MM.1S (cell line): Measurements from ENCODE around the gene LLPH.

ENCODE experiments used
- DNase-seq: peaks from one replicate; pipeline ENCODE4 v3.0.0-alpha.2; 2015
- H2AFZ ChIP-seq: fragments of 300-600 bp; sonication (generic); 2 replicates; pipeline ENCODE4 v1.6.0; 2016; ENCODE audit warnings: antibody characterized with exemption, low read length
- H3F3A ChIP-seq: fragments of 300-600 bp; sonication (generic); 2 replicates; pipeline ENCODE4 v1.6.1; 2016; ENCODE audit warnings: mild to moderate bottlenecking, antibody characterized with exemption, low read length, moderate library complexity, mixed read lengths; ENCODE audit not compliant: insufficient read depth
- H3K27ac ChIP-seq: fragments of 300-600 bp; sonication (generic); 2 replicates; pipeline ENCODE4 v1.5.1; 2016; ENCODE audit warnings: mild to moderate bottlenecking, low read length
- H3K27me3 ChIP-seq: fragments of 300-600 bp; sonication (generic); replicated peaks from 2 replicates; pipeline ENCODE4 v1.6.0; 2016; ENCODE audit warnings: low read length; ENCODE audit not compliant: insufficient read depth
- H3K36me3 ChIP-seq: fragments of 300-600 bp; sonication (generic); replicated peaks from 2 replicates; pipeline ENCODE4 v1.6.1; 2016; ENCODE audit warnings: mild to moderate bottlenecking, low read length, mixed read lengths; ENCODE audit not compliant: insufficient read depth
- H3K4me1 ChIP-seq: fragments of 300-600 bp; sonication (generic); 2 replicates; pipeline ENCODE4 v1.6.1; 2016; ENCODE audit warnings: low read length, mixed read lengths
- H3K4me2 ChIP-seq: fragments of 300-600 bp; sonication (generic); 2 replicates; pipeline ENCODE4 v1.6.0; 2016; ENCODE audit warnings: low read depth, low read length
- H3K4me3 ChIP-seq: fragments of 300-600 bp; sonication (generic); 2 replicates; pipeline ENCODE4 v1.5.1; 2016; ENCODE audit warnings: low read length, mixed read lengths
- H3K79me2 ChIP-seq: fragments of 300-600 bp; sonication (generic); 2 replicates; pipeline ENCODE4 v1.6.1; 2016; ENCODE audit warnings: mixed run types, low read length, mixed read lengths
- H3K9ac ChIP-seq: fragments of 300-600 bp; sonication (generic); 2 replicates; pipeline ENCODE4 v1.6.1; 2016; ENCODE audit warnings: low read length, mixed read lengths
- H3K9me2 ChIP-seq: fragments of 300-600 bp; sonication (generic); replicated peaks from 2 replicates; pipeline ENCODE4 v1.6.1; 2016; ENCODE audit warnings: mild to moderate bottlenecking, low read length, mixed read lengths; ENCODE audit not compliant: insufficient read depth
- H3K9me3 ChIP-seq: fragments of 300-600 bp; sonication (generic); replicated peaks from 2 replicates; pipeline ENCODE4 v1.6.1; 2016; ENCODE audit warnings: mild to moderate bottlenecking, low read length, mixed read lengths; ENCODE audit not compliant: insufficient read depth
- H4K20me1 ChIP-seq: fragments of 300-600 bp; sonication (generic); 2 replicates; pipeline ENCODE4 v1.6.1; 2016; ENCODE audit warnings: mild to moderate bottlenecking, low read length, moderate library complexity, mixed read lengths; ENCODE audit not compliant: insufficient read depth
- CTCF ChIP-seq: fragments of 300-600 bp; sonication (generic); IDR thresholded peaks from 2 replicates; pipeline ENCODE4 v1.5.1; 2016; ENCODE audit warnings: antibody characterized with exemption, low read length, mixed read lengths
- EZH2 ChIP-seq: fragments of 300-600 bp; sonication (generic); optimal IDR thresholded peaks from 2 replicates; pipeline ENCODE3; 2017; ENCODE audit warnings: low read depth, mild to moderate bottlenecking, antibody characterized with exemption, low read length, mixed read lengths
- EZH2phosphoT487 ChIP-seq: fragments of 300-600 bp; sonication (generic); IDR thresholded peaks from 2 replicates; pipeline ENCODE4 v1.6.1; 2018; ENCODE audit warnings: antibody characterized with exemption, low read length

LLPH gene

GRCh38 chr12:66115071-66115600 lies 15.4 kb downstream of the LLPH start:
- Histone ChIP-seq H2AFZ (no peak overlapping the region), H3K27me3 (no peaks in the 10 kb centered on the region), H3K9me2 (no peaks in the 10 kb centered on the region), H3K4me1 (no peaks in the 10 kb centered on the region), H3K27ac (no peak overlapping the region), H3K36me3 (no peaks in the 10 kb centered on the region), H3K9ac (no peak overlapping the region), H3F3A (no peaks in the 10 kb centered on the region), H4K20me1 (no peaks in the 10 kb centered on the region), H3K9me3 (no peaks in the 10 kb centered on the region), H3K79me2 (no peaks in the 10 kb centered on the region), H3K4me3 (no peak overlapping the region), H3K4me2 (no peak overlapping the region)
- TF ChIP-seq CTCF = no peak
- TF ChIP-seq EZH2phosphoT487 = no peak
- no peak for TF ChIP-seq EZH2
- DNase-seq = no peak

- Histone ChIP-seq H3K4me3 (no peak overlapping the region), H3F3A (no peaks in the 10 kb centered on the region), H3K4me2 (no peak overlapping the region), H2AFZ (no peak overlapping the region), H3K4me1 (no peaks in the 10 kb centered on the region), H3K9me2 (no peaks in the 10 kb centered on the region), H3K9ac (no peak overlapping the region), H4K20me1 (no peaks in the 10 kb centered on the region), H3K36me3 (no peaks in the 10 kb centered on the region), H3K27ac (no peak overlapping the region), H3K27me3 (no peaks in the 10 kb centered on the region), H3K9me3 (no peaks in the 10 kb centered on the region), H3K79me2 (no peaks in the 10 kb centered on the region)
- TF ChIP-seq CTCF (no peak), EZH2 (no peak), EZH2phosphoT487 (no peak)
- DNase-seq = no peak
Measured at GRCh38 chr12:66113471-66113870, 17.1 kb downstream of the LLPH start.

- Histone ChIP-seq H3K4me1 (no peaks in the 10 kb centered on the region), H2AFZ (no peak overlapping the region), H3K9ac (no peak overlapping the region), H3F3A (no peaks in the 10 kb centered on the region), H3K36me3 (no peaks in the 10 kb centered on the region), H3K4me2 (no peak overlapping the region), H4K20me1 (no peaks in the 10 kb centered on the region), H3K9me2 (no peaks in the 10 kb centered on the region), H3K27ac (no peak overlapping the region), H3K4me3 (no peak overlapping the region), H3K79me2 (no peaks in the 10 kb centered on the region), H3K27me3 (no peaks in the 10 kb centered on the region), H3K9me3 (no peaks in the 10 kb centered on the region)
- no peak for TF ChIP-seq EZH2phosphoT487
- TF ChIP-seq CTCF = no peak
- TF ChIP-seq EZH2 = no peak
- no peak for DNase-seq
Measured at GRCh38 chr12:66111605-66112004, 18.9 kb downstream of the LLPH start.
